Breast epithelium (tissue), 3 donors: ENCODE measurements around the gene ZIC2.

ENCODE experiments used
- POLR2A ChIP-seq: fragments of 450-650 bp; IDR thresholded peaks from one replicate; pipeline ENCODE4 v1.6.1; 2016; ENCODE audit warnings: antibody characterized with exemption, mild to moderate bottlenecking, moderate library complexity
- TF ChIP-seq, protein P1 (sequence below), 3 donors: fragments of 450-650 bp; IDR thresholded peaks; one replicate each; pipeline ENCODE4 v1.5.1; 2016 to 2017; ENCODE audit warnings: antibody characterized with exemption in 3 of 3, mild to moderate bottlenecking in 3 of 3, moderate library complexity in 3 of 3

DNA sequence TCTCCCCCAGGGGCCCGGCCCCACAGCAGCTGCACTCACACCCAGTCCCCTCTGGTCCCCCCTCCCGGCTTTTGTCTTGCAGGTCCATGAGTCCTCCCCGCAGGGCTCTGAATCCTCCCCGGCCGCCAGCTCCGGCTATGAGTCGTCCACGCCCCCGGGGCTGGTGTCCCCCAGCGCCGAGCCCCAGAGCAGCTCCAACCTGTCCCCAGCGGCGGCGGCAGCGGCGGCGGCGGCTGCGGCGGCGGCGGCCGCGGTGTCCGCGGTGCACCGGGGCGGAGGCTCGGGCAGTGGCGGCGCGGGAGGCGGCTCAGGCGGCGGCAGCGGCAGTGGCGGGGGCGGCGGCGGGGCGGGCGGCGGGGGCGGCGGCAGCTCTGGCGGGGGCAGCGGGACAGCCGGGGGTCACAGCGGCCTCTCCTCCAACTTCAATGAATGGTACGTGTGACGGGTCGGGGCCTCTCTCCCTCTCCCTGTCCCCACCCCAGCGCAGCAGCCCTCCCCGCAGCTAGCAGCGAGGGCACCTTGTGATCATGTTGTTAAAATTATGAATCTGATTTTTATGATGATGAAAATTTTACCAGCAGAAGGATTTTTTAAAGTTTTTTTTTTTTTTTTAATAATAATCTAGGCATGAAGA is 3.8 kb downstream of the ZIC2 start:
- TF ChIP-seq POLR2A, result no peak
- TF ChIP-seq, protein P1, sequence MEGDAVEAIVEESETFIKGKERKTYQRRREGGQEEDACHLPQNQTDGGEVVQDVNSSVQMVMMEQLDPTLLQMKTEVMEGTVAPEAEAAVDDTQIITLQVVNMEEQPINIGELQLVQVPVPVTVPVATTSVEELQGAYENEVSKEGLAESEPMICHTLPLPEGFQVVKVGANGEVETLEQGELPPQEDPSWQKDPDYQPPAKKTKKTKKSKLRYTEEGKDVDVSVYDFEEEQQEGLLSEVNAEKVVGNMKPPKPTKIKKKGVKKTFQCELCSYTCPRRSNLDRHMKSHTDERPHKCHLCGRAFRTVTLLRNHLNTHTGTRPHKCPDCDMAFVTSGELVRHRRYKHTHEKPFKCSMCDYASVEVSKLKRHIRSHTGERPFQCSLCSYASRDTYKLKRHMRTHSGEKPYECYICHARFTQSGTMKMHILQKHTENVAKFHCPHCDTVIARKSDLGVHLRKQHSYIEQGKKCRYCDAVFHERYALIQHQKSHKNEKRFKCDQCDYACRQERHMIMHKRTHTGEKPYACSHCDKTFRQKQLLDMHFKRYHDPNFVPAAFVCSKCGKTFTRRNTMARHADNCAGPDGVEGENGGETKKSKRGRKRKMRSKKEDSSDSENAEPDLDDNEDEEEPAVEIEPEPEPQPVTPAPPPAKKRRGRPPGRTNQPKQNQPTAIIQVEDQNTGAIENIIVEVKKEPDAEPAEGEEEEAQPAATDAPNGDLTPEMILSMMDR (IDR thresholded peaks at IDR 0.05), result no peak
